Right ventricle myocardium inferior (tissue), 1 donor: ENCODE data around the gene RNF181. TPM values are rescaled to one million over a fixed set of nuclear protein-coding genes. Genes with fewer than 3 reads are reported as not detected.
"Not testable (repeated sequence)": the region's sequence is repeated elsewhere in the genome, so short reads cannot be mapped to it uniquely, and the experiment has no call there.

ENCODE experiments used
- ATAC-seq: fragments of 200-7000 bp; cut with Tn5 transposase; one replicate; pipeline ENCODE4 v1.9.1; 2020; ENCODE audit warnings: mild to moderate bottlenecking, moderate library complexity
- DNase-seq: peaks from one replicate; pipeline ENCODE4 v3.0.0; 2021; ENCODE audit errors: missing footprints
- intact Hi-C: fragments of 100-400 bp; cut with DNase I; formaldehyde crosslinking; loops from one replicate; pipeline ENCODE4 v1.11.0; 2022
- total RNA-seq: library from RNA; stranded (reverse); fragmentation: NEBNext Ultra II Directional; extraction: Animal tissue kit (Norgen Biotek cat#: 25700); gene quantifications from one replicate; pipeline ENCODE4 v1.2.1, GENCODE V29; 2021
- donor health status: DM: no; HTN: yes; CAD: no; lungs with severe emphysema.

Gene RNF181
- total RNA-seq, 1 donor from 2014 or later: 87.8 TPM

- no peak for DNase-seq
- ATAC-seq: no peak
- intact Hi-C loops: no loop called here
Measured at GRCh38 chr2:85590950-85591349, 4.6 kb upstream of the RNF181 start.

- DNase-seq: no peak
- intact Hi-C loops: no loop called here
Measured at GRCh38 chr2:85591563-85591962, 4.0 kb upstream of the RNF181 start.

DNA sequence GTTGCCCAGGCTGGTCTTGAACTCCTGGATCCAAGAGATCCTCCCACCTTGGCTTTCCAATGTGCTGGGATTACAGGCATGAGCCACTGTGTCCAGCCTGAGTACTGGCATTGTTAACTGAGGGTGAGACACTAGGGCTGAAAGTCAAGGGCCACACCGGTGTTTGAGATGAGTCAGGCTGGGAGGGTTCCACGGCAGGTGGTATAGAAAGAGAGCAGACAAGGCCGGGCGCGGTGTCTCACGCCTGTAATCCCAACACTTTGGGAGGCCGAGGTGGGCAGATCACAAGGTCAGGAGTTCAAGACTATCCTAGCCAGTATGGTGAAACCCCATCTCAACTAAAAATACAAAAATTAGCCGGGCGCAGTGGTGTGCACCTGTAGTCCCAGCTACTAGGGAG, 3.2 kb upstream of the RNF181 start:
- ATAC-seq, intact Hi-C loops, DNase-seq: not testable (repeated sequence)

More at GRCh38 chr2:85591563-85591962, 4.0 kb upstream of the RNF181 start:
- ATAC-seq: no peak

DNA sequence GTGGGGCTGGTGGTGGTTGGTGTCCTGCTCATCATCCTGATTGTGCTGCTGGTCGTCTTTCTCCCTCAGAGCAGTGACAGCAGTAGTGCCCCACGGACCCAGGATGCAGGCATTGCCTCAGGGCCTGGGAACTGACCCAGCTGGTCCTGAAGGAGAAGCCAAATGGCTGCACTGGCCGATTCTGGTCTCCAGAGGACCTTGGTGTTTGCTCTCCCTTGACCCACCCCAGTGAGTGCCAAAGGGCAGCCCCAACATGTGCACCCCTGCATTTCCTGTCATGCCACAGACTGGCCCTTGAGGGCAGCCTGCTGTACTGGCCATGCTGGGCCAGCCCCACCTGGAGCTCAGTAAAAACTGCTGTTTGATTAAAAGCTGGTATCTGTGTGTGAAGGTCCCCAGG, 2.5 kb upstream of the RNF181 start:
- intact Hi-C loops: no loop called here
- ATAC-seq (no peak), DNase-seq (no peak)

GRCh38 chr2:85594715-85595300, 737 bp upstream of the RNF181 start:
- intact Hi-C loops: loop anchor here (5.0 kb wide), 1 partner anchor 33 kb away; the partner anchor contains the start of gene GGCX
- ATAC-seq: no peak
- DNase-seq: no peak

GRCh38 chr2:85596026-85596333, 435 bp downstream of the RNF181 start:
- DNase-seq (no peak), ATAC-seq (no peak)
- intact Hi-C loops: loop anchor here (5.0 kb wide), 1 partner anchor 34 kb away; the partner anchor contains the start of gene GGCX

DNA sequence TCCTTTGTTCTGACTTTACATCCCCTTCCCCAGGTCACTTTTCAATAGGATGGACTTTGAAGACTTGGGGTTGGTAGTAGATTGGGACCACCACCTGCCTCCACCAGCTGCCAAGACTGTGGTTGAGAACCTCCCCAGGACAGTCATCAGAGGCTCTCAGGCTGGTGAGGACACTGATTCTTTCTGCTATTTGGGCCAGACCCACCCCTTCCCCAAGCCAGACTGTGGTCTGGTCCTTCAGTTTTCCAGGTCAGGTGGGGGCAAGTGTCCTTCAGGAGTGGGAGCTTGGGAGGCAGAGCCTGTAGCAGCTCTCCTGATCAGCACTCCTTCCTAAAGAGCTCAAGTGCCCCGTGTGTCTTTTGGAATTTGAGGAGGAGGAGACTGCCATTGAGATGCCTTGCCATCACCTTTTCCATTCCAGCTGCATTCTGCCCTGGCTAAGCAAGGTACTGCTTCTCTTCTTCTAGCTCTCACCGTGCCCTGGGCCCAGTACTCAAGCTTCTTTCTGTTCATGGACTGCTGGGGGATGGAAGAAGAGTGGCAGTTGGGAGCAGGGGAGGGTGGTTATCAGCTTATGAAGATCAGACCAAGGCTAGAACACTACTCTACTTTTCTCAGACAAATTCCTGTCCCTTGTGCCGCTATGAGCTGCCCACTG, 1.1 kb downstream of the RNF181 start:
- intact Hi-C loops: loop anchor here (5.0 kb wide), 1 partner anchor 34 kb away; the partner anchor contains the start of gene GGCX
- DNase-seq (no peak), ATAC-seq (no peak)

DNA sequence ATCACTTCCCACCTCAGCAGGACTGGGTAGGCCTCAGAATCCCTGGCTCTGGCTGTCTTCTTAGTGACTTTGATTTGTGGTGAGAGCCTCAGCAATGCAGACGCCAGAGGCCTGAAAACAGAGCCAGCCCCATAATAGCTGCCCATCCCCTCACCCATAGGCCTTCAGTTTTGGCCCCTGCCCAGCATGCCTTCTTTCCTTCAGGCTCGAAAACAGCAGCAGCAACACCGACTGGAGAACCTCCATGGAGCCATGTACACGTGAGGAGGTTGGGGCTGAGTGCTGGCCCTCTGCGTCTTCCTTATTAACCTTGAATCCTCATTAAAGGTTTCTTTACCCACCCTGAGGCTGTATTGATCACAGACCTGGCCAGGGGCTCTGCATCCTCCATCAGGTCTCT, 1.7 kb downstream of the RNF181 start:
- no peak for ATAC-seq
- intact Hi-C loops: loop anchor here (5.0 kb wide), 1 partner anchor 35 kb away; the partner anchor contains the start of gene GGCX
- no peak for DNase-seq

DNA sequence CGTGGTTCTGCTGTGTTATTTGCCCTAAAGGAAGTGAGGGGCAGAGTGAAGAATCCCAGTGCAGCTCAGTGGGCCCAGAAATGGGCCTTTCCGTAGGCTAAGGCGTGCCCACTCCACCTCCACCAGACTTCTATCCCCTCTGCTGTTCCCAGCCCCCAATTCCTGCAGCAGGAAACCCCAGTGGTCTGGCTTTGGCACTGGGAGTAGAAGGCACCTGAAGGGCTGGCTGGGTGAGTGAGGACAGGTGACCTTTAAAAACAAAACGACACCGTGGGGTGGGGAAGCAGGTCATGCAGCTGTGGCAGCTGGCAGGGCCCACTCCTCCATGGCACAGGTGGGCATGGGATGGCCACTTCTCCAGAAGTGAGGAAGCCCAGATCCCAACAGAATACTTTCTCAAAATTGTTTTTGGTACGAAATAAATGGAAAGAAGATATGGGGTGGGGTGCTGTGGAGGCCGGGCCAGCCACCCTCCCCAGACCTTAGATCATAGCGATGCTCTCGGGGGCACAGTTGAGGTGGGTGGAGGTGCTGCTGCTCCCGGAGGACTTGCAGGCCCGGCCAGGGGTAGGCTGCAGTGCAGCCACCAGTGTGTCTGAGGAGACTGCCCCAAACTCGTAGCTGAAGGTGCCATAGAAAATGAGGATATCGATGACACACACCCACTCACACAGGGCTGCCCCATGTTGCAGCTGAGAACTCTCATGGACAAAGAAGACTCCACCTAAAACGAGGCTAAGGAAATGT, 3.2 kb downstream of the RNF181 start:
- DNase-seq (no peak), ATAC-seq (no peak)
- intact Hi-C loops: loop anchor here (5.0 kb wide), 1 partner anchor 36 kb away; the partner anchor contains the start of gene GGCX

DNA sequence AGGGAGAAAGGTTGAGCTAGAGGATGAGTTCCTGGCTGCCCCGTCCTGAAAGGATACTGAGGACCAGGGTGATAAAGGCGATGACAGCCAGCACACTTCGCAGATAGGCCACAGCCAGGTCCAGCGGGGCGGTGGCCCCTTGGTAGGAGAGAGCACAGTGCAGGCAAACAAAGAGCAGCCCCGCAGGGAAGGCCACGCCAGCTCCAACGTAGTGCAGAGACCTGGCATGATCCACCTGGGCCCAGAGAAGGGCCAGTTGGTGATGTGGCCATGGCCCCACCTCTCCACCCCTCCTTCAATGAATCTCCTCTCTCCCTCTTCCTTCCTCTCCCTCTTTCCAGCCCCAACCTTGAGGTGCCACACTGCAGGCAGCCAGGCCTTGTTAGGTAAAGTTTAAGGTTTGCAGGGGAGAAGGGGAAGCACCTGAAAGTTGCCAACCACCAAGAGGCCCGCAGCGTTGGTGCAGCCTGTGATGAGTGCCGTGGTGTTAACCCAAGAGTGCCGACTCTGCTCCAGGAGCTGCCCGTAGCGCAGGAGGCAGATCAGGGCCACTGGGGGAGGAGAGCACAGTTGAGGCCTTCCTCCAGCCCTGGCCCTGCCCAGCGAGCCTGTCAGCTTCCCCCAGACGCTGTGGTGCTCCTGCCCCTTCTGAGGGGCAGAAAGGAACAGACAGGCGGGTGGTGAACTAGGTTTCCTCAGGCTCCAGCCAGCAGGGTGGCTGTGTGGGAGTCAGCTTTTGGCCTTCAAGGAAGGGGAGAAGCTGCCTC, 4.1 kb downstream of the RNF181 start:
- intact Hi-C loops: loop anchor here (5.0 kb wide), 1 partner anchor 37 kb away; the partner anchor contains the start of gene GGCX
- ATAC-seq (no peak), DNase-seq (no peak)

GRCh38 chr2:85600235-85600575, 4.7 kb downstream of the RNF181 start:
- ATAC-seq: no peak
- intact Hi-C loops: no loop called here
- no peak for DNase-seq

DNA sequence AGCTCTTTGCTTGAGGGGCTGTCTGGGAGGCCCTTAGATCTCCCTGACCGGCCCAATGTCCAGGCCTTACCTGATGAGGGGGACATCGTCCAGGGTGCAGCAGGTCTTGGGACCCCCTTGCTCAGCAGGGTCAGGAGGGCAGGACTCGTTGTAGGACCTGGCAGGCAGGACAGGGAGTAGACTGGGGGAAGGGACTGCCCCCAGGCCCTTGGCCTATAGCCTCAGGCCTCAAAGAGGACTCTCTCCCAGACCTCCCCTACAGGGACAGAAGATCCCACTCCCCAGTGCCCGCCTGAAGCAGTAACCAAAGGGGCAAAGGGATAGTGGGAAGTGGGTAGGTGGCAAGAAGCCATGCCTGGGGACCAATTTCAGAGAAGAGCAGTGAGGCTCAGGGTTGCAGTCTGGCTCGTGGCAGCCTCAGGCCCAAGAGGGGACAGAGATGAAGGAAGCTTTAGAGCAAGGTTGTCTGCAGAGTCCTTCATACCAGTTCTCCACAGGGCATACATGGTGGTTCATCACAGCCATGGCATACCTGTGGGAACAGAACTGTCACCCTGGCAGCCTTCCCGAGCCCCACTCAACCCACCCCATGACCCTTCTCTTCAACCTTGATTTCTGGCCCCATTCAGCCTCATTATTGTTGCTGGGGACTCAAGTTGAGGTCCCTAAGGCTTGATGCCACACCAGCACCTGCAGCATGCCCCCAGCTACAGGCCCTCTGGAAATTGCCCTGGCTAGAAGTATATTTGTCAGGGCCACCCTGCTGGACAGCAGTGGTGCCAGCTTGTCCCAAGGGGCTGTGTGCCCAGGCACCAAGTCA, 5.6 kb downstream of the RNF181 start:
- DNase-seq (no peak), ATAC-seq (no peak)
- intact Hi-C loops: no loop called here

DNA sequence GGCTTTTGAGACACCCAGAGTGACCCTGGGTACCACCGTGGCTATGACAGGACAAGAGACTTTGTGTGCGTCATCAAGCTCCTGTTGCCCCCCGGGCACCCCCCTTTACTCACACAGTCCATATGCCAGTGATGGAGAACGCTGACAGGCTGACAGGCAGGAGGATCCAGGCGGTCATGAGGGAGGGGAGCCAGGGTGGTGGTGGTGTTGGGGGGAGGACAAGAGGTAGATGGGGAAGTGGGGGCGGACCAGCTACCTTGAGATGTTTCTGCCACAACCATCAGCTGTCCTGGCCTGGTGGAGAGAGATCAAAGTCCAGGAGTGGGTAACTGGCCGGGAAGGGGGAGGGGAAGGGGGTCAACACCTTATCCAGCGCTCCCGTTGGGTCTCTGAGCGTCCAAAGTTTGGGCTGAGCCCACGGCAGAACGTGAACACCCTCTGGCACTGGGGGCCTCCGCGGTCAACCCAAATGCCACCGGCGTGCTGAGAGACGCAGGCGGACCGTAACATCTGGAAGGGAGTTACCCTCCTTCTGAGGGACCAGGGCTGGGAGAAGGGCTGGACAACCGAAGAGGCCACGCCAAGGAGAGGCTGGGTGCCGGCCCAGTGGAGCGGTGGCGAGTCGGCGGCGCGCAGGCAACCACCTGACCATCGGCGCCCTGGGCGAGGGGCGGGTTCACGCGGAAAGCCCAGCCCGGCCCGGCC, 6.4 kb downstream of the RNF181 start:
- DNase-seq (peak; percentile 87), ATAC-seq (peak; percentile 66)
- intact Hi-C loops: no loop called here

DNA sequence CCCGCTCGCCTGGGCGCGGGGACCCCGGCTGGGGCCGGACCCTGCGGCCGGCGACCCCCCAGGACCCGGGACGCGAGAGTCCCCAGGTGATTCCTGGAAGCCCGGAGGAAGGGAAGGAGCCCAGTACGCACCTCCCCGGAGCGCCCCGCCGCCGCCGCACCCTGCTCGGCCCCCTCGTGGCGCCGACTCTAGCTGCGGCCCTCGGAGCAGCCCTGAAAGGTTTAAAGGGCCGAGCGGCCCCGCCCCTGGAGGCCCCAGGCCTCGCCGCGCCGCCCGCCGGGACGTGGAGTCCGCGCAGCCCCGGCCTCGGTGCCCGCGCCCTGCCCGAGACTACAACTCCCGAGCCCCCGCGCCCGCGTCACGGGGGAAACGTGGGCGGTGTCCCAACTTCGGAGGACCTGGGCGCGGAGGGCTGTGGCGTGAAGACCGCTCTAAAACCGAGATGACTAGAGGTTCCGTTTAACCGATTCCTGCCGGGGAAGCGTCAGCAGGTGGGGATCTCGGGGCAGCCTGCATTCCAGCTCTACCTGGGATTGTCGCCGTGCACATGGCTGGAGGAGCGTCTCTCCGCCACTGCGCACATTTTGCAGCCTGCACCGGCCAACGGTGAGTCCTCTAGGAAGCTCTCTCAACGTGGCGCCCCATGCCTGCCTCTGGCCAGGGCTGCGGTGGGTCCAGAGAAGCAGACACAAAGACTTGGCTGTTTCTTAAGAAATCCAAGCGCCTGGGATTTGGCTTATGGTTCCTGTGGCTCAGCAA, 7.1 kb downstream of the RNF181 start, which contains the start of gene TMEM150A:
TSS of gene TMEM150A (minus strand) at position 223 of the 759 bp plus-strand sequence. CDS start 750 bp downstream, outside the sequence.
- ATAC-seq (peak; percentile 97), DNase-seq (peak; percentile 97)
- intact Hi-C loops: no loop called here

- ATAC-seq, DNase-seq, intact Hi-C loops: not testable (repeated sequence)
Measured at GRCh38 chr2:85604133-85604444, 8.5 kb downstream of the RNF181 start.

DNA sequence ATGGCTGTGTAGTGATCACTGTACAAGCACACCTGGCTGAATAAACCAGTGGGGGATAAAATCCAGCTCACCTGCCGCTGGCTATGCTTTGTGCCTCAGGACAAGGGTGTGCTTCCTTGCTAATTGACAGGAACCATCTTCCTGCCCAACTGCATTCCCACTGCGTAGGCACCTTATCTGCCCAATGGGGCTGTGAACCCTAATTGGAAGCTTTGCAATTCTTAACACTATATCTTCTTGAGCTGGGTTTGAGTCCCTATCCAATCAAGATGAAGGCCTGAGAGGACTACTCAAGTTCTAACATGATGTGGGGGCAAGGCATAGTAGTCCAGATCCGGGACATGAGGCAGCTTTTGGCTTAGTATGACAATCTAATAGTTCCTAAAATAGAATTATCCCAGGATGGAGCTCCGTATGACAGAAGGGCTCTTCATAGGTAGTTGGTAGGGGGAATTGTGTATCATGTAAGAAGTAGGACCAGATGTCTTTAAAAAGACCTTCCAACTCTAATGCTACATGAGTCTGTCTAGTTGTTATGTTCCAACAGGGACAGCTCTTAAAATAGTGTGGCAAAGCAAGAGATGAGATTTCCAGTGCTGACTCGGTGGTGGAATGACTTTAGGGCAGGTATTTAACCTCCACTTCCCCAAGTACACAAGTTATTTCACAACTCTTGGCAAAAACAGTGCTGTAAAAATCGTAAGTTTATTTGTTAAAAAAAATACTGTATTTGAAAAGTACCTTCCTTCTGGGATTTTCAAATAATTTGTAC, 9.2 kb downstream of the RNF181 start:
- DNase-seq (no peak), ATAC-seq (no peak)
- intact Hi-C loops: no loop called here
